ENCODE results near the gene DPH5. TPM values are rescaled to one million over a fixed set of nuclear protein-coding genes. Genes with fewer than 3 reads are reported as not detected.

Gene DPH5
- total RNA-seq, 1 donor from 2014 or later: 49.1 TPM

- Mint-ChIP-seq H3K27ac (ENCODE audit: unreplicated experiment) (no peak overlapping the region), H3K36me3 (ENCODE audit: unreplicated experiment) (peaks cover 32% of the 10 kb centered on the region), H3K9me3 (ENCODE audit: unreplicated experiment) (no peaks in the 10 kb centered on the region), H3K4me3 (ENCODE audit: unreplicated experiment) (no peak overlapping the region), H3K4me1 (ENCODE audit: unreplicated experiment) (no peaks in the 10 kb centered on the region), H3K27me3 (ENCODE audit: unreplicated experiment) (no peaks in the 10 kb centered on the region)
- no peak for TF ChIP-seq CTCF (IDR thresholded peaks at IDR 0.05)
- DNase-seq (ENCODE audit: extremely low spot score, unreplicated experiment): no peak
Observed at GRCh38 chr1:100995198-100995988, 30.2 kb downstream of the DPH5 start.

GRCh38 chr1:100989306-100990077 is 36.1 kb downstream of the DPH5 start:
- Mint-ChIP-seq H3K27ac (ENCODE audit: unreplicated experiment) (peak overlapping the region; percentile 71), H3K4me1 (ENCODE audit: unreplicated experiment) (peaks cover 6% of the 10 kb centered on the region), H3K9me3 (ENCODE audit: unreplicated experiment) (no peaks in the 10 kb centered on the region), H3K27me3 (ENCODE audit: unreplicated experiment) (no peaks in the 10 kb centered on the region), H3K36me3 (ENCODE audit: unreplicated experiment) (peaks cover 29% of the 10 kb centered on the region), H3K4me3 (ENCODE audit: unreplicated experiment) (no peak overlapping the region)
- no peak for DNase-seq (ENCODE audit: extremely low spot score, unreplicated experiment)
- no peak for TF ChIP-seq CTCF (IDR thresholded peaks at IDR 0.05)

GRCh38 chr1:100988121-100988520 is 37.5 kb downstream of the DPH5 start:
- Mint-ChIP-seq H3K4me1 (ENCODE audit: unreplicated experiment) (peaks cover 6% of the 10 kb centered on the region), H3K27ac (ENCODE audit: unreplicated experiment) (no peak overlapping the region), H3K27me3 (ENCODE audit: unreplicated experiment) (no peaks in the 10 kb centered on the region), H3K4me3 (ENCODE audit: unreplicated experiment) (no peak overlapping the region), H3K36me3 (ENCODE audit: unreplicated experiment) (peaks cover 35% of the 10 kb centered on the region), H3K9me3 (ENCODE audit: unreplicated experiment) (no peaks in the 10 kb centered on the region)
- no peak for DNase-seq (ENCODE audit: extremely low spot score, unreplicated experiment)
- no peak for TF ChIP-seq CTCF (IDR thresholded peaks at IDR 0.05)

GRCh38 chr1:100982793-100983192 is 42.8 kb downstream of the DPH5 start:
- no peak overlapping the region for H3K27ac Mint-ChIP-seq (ENCODE audit: unreplicated experiment)
- peaks cover 38% of the 10 kb centered on the region for H3K36me3 Mint-ChIP-seq (ENCODE audit: unreplicated experiment)
- no peaks in the 10 kb centered on the region for H3K4me1 Mint-ChIP-seq (ENCODE audit: unreplicated experiment)
- H3K9me3 Mint-ChIP-seq (ENCODE audit: unreplicated experiment): no peaks in the 10 kb centered on the region
- no peaks in the 10 kb centered on the region for H3K27me3 Mint-ChIP-seq (ENCODE audit: unreplicated experiment)
- no peak for DNase-seq (ENCODE audit: extremely low spot score, unreplicated experiment)
- TF ChIP-seq CTCF (IDR thresholded peaks at IDR 0.05): no peak
- H3K4me3 Mint-ChIP-seq (ENCODE audit: unreplicated experiment): no peak overlapping the region

- no peak for TF ChIP-seq CTCF (IDR thresholded peaks at IDR 0.05)
- DNase-seq (ENCODE audit: extremely low spot score, unreplicated experiment): no peak
- Mint-ChIP-seq H3K4me1 (ENCODE audit: unreplicated experiment) (no peaks in the 10 kb centered on the region), H3K27me3 (ENCODE audit: unreplicated experiment) (no peaks in the 10 kb centered on the region), H3K27ac (ENCODE audit: unreplicated experiment) (no peak overlapping the region), H3K4me3 (ENCODE audit: unreplicated experiment) (no peak overlapping the region), H3K36me3 (ENCODE audit: unreplicated experiment) (peaks cover 40% of the 10 kb centered on the region), H3K9me3 (ENCODE audit: unreplicated experiment) (no peaks in the 10 kb centered on the region)
Observed at GRCh38 chr1:100979631-100980030, 46.0 kb downstream of the DPH5 start.
